Right atrium auricular region (tissue), 2 donors: ENCODE data around the gene OR5I1. TPM values are rescaled to one million over a fixed set of nuclear protein-coding genes. Genes with fewer than 3 reads are reported as not detected.

Source experiments
- DNase-seq: peaks from one replicate; pipeline ENCODE4 v3.0.0-alpha.2; 2019; ENCODE audit warnings: low spot score
- H3K27ac ChIP-seq, 2 donors: fragments of 200-600 bp; sonication (generic); 1 replicate in 1 of 2; 2 replicates in 1 of 2; pipeline ENCODE4 v1.5.1; 2016 to 2019
- H3K27me3 ChIP-seq, 2 donors: fragments of 200-600 bp; sonication (generic); one replicate each; pipeline versions ENCODE4 v1.5.1 to v1.6.0; 2017 to 2019
- H3K36me3 ChIP-seq: fragments of 200-600 bp; sonication (generic); one replicate; pipeline ENCODE4 v1.5.1; 2016
- H3K4me1 ChIP-seq, 2 donors: fragments of 200-600 bp; sonication (generic); one replicate each; pipeline versions ENCODE4 v1.5.1 to v1.6.0; 2017 to 2019
- H3K4me3 ChIP-seq, 2 donors: fragments of 200-600 bp; sonication (generic); 1 replicate in 1 of 2; 2 replicates in 1 of 2; pipeline ENCODE4 v1.5.1; 2017 to 2019; ENCODE audit warnings: mild to moderate bottlenecking in 1 of 2, moderate library complexity in 1 of 2
- H3K9me3 ChIP-seq, 2 donors: fragments of 200-600 bp; sonication (generic); one replicate each; pipeline ENCODE4 v1.5.1; 2019
- total RNA-seq, 2 donors: library from RNA; depleted of rRNA; stranded (reverse); fragments of >200 nt; gene quantifications; one replicate each; pipeline ENCODE4 v1.1.0, GENCODE V29; 2016
- TF ChIP-seq, protein P1 (sequence below), 2 donors: fragments of 200-600 bp; sonication (generic); IDR thresholded peaks; one replicate each; pipeline ENCODE4 v1.5.1; 2019; ENCODE audit warnings: antibody characterized with exemption in 2 of 2

OR5I1 gene
- total RNA-seq: not detected

GRCh38 chr11:55936300-55936699 is at the start of gene OR5I1:
Gene OR5I1 (minus strand): TSS chr11:55936400. CDS start chr11:55936400, 0 bp downstream.
- H3K4me3 ChIP-seq: no peak within 1 kb of the TSS

DNA sequence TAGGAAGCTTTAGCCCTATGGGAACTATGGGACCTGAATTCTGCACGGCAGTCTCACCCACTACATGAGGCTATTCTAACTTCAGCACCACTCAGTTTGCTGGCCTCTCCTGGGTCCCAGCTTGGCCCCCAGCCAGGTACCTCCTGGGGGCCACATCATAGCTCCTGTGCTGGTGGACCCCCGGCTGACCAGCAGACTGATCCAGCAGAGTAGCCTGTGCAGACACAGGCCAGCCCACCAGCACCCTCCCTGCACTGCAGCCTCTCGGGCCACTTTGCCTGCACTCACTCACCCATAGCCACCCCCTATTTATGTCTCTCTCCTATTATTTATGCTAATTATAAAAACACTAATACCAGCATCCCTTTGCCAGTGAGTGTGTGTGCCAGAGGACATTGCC is 34.7 kb upstream of the OR5I1 start:
- no peaks in the 10 kb centered on the region for H3K36me3 ChIP-seq
- no peaks in the 10 kb centered on the region for H3K9me3 ChIP-seq
- no peak overlapping the region for H3K4me3 ChIP-seq
- DNase-seq: no peak
- H3K4me1 ChIP-seq: no peaks in the 10 kb centered on the region
- no peak overlapping the region for H3K27ac ChIP-seq
- no peaks in the 10 kb centered on the region for H3K27me3 ChIP-seq
- TF ChIP-seq, protein P1, sequence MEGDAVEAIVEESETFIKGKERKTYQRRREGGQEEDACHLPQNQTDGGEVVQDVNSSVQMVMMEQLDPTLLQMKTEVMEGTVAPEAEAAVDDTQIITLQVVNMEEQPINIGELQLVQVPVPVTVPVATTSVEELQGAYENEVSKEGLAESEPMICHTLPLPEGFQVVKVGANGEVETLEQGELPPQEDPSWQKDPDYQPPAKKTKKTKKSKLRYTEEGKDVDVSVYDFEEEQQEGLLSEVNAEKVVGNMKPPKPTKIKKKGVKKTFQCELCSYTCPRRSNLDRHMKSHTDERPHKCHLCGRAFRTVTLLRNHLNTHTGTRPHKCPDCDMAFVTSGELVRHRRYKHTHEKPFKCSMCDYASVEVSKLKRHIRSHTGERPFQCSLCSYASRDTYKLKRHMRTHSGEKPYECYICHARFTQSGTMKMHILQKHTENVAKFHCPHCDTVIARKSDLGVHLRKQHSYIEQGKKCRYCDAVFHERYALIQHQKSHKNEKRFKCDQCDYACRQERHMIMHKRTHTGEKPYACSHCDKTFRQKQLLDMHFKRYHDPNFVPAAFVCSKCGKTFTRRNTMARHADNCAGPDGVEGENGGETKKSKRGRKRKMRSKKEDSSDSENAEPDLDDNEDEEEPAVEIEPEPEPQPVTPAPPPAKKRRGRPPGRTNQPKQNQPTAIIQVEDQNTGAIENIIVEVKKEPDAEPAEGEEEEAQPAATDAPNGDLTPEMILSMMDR (IDR thresholded peaks at IDR 0.05): no peak

More at GRCh38 chr11:55936300-55936699, at the start of gene OR5I1:
- no peaks in the 10 kb centered on the region for H3K9me3 ChIP-seq
- no peak for DNase-seq
- no peaks in the 10 kb centered on the region for H3K27me3 ChIP-seq
- TF ChIP-seq, protein P1 (IDR thresholded peaks at IDR 0.05): no peak
- H3K36me3 ChIP-seq: no peaks in the 10 kb centered on the region
- no peaks in the 10 kb centered on the region for H3K4me1 ChIP-seq
- no peak within 1 kb of the TSS for H3K27ac ChIP-seq

DNA sequence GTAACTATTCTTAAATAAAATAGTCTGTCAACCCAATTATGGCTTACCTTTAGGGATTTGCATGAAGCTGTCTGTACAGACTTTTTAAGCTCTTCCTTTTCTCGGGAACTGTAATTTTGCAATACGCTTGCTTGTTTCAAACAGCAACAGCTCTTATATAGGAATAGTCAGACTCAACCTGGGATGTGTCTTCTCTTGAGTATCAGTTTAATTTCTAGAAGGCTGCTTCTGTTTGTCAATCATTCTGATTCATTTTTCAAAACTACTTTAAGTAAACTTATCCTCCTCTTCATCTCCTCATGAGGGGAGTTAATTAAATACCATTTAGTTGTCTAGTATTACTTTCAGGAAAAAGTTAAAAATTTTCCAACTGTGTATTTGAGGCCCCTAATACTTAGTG is 33.6 kb upstream of the OR5I1 start, which contains the start of gene OR10AG1:
Gene OR10AG1 (minus strand): TSS at position 101 of the 400 bp plus-strand sequence. CDS start 38 bp downstream, at position 63.
- no peaks in the 10 kb centered on the region for H3K4me1 ChIP-seq
- no peak for DNase-seq
- H3K9me3 ChIP-seq: no peaks in the 10 kb centered on the region
- TF ChIP-seq, protein P1 (IDR thresholded peaks at IDR 0.05): no peak
- no peaks in the 10 kb centered on the region for H3K36me3 ChIP-seq
- H3K4me3 ChIP-seq: no peak within 1 kb of the TSS
- H3K27me3 ChIP-seq: no peaks in the 10 kb centered on the region
- H3K27ac ChIP-seq: no peak within 1 kb of the TSS

DNA sequence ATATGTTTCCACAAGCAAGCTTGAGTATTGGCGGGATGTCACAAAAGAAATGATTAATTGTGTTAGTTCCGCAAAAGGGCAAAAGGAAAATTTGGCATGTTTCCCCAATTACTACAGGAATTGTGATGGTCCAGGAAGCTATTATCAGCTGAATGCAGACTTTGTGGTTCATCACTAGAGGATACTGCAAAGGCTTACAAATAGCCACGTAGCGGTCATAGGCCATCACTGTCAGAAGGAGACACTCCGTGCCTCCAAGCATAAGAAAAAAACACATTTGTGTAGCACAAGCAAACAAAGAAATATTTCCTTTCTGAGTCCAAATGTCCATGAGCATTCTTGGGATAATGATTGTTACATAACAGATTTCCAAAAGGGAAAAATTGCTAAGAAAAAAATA is 31.7 kb upstream of the OR5I1 start:
- Histone ChIP-seq H3K27ac (no peak overlapping the region), H3K36me3 (no peaks in the 10 kb centered on the region), H3K4me1 (no peaks in the 10 kb centered on the region), H3K27me3 (no peaks in the 10 kb centered on the region), H3K4me3 (no peak overlapping the region), H3K9me3 (no peaks in the 10 kb centered on the region)
- TF ChIP-seq, protein P1 (IDR thresholded peaks at IDR 0.05): no peak
- DNase-seq: no peak

DNA sequence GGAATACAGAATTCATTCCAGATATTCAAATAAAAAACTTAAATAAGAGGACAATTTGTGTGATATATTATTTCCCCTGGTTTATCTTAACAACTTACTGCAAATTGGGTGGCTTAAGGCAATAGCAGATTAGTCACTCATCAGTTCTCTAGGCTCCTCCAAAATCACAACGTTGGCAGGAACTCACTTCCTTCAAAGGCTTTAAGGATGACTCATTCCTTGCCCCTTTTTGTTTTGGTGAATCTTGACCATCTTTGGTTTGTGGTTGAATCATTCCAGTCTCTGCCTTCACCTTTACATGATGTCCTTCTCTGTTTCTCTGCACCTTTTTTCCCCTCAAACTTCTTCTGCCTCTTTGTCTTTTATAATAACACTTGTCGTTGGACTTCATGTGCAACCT is 30.2 kb upstream of the OR5I1 start:
- Histone ChIP-seq H3K27me3 (no peaks in the 10 kb centered on the region), H3K36me3 (no peaks in the 10 kb centered on the region), H3K9me3 (no peaks in the 10 kb centered on the region), H3K4me1 (no peaks in the 10 kb centered on the region), H3K4me3 (no peak overlapping the region), H3K27ac (no peak overlapping the region)
- DNase-seq: no peak
- TF ChIP-seq, protein P1 (IDR thresholded peaks at IDR 0.05): no peak

DNA sequence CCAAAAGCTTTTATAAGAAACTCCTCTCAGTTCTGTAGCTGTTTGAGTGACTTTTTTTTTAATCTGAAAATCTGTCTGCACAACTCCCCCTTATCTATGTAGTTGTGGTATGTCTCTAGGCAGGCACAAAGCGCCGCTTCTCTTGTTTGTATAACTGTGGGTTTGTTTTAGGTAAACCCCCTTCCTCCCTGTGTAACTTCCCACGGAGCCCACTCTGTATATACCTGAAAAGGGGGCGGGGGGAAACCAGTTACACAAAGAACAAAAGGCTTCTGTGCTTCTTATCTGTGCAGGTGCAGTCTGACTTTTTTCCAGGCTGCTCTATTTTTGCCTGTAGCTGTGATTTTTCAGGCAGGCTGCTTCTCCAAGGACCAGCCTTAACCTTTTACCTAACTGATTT is 20.3 kb upstream of the OR5I1 start:
- no peaks in the 10 kb centered on the region for H3K36me3 ChIP-seq
- no peaks in the 10 kb centered on the region for H3K4me1 ChIP-seq
- H3K27me3 ChIP-seq: no peaks in the 10 kb centered on the region
- H3K9me3 ChIP-seq: no peaks in the 10 kb centered on the region
- TF ChIP-seq, protein P1 (IDR thresholded peaks at IDR 0.05): no peak
- no peak overlapping the region for H3K27ac ChIP-seq
- no peak overlapping the region for H3K4me3 ChIP-seq
- DNase-seq: no peak
